Measurements from ENCODE around the gene C1orf21. TPM values are rescaled to one million over a fixed set of nuclear protein-coding genes. Genes with fewer than 3 reads are reported as not detected.
A peak's percentile ranks its signal among the peaks of the same experiment; 100 is the strongest.

Gene C1orf21
- polyA plus RNA-seq, 1 of the 3 experiments (the other 2 are of a cell fraction): 4.8 TPM

DNA sequence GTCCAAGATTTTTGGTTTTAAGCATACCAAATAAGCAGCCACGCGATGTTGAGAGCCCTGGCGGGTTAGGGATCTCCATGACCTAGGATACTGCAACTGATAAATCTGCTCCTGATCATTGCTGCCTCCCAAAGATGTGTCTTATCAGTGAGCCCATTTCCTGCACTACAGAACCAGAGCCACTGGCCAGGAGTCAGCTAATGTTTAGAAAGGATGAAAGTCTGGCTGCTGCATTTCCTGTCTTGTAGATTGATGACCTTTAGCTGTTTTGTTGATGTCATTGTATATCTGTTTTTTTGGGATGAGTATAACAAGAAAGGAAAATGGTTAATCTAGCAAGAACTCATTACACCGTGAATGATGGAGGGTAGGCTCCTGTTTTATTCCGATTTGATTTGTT is 74.5 kb downstream of the C1orf21 start:
- ChIA-PET POLR2A (no interaction called here), CTCF (interaction anchor here (0.6 to 1.4 kb wide), 2 partner anchors 8 to 64 kb away, joined by 3 read pairs; no protein-coding TSS in a partner anchor)
- no peak overlapping the region for H3K4me2 ChIP-seq
- no peaks in the 10 kb centered on the region for H3K36me3 ChIP-seq (replicated peaks in 1 of 2; ENCODE audit: control insufficient read depth in 1 of 2, insufficient read depth in 2 of 2, low read length in 1 of 2)
- DNase-seq: peak; percentile 43
- no peaks in the 10 kb centered on the region for H3K9me3 ChIP-seq
- H3K27ac ChIP-seq (ENCODE audit: low read depth in 2 of 2, low read length in 1 of 2): peak overlapping the region; percentile 25 to 96; a peak in 3 of 4 replicates
- no peaks in the 10 kb centered on the region for H4K20me1 ChIP-seq (ENCODE audit: insufficient read depth)
- peaks cover 4 to 27% of the 10 kb centered on the region in 2 experiments; a peak in 2 of 4 replicates for H3K4me1 ChIP-seq (ENCODE audit: control insufficient read depth in 1 of 2, insufficient read depth in 2 of 2, low read depth in 1 of 2, low read length in 1 of 2)
- no peak overlapping the region for H2AFZ ChIP-seq (ENCODE audit: low read depth)
- no peak overlapping the region for H3K9ac ChIP-seq
- no peak for TF ChIP-seq FOSL2 (IDR thresholded peaks at IDR 0.05; ENCODE audit: borderline replicate concordance, low read depth)
- TF ChIP-seq EP300 (IDR thresholded peaks at IDR 0.05; ENCODE audit: borderline replicate concordance in 1 of 2, low read depth in 1 of 2, low read length in 1 of 2): peak in 1 of 2 experiments; percentile 90; a peak in 2 of 4 replicates
- no peak for TF ChIP-seq SIN3A (IDR thresholded peaks at IDR 0.05; ENCODE audit: borderline replicate concordance, low read depth, low read length)
- peak; percentile 48; the same call in 1 of the 2 replicates for TF ChIP-seq TCF12 (IDR thresholded peaks at IDR 0.05)
- TF ChIP-seq GATA2 (CRISPR knock-in tag; IDR thresholded peaks at IDR 0.05): peak; percentile 82
- 0 out of 2 replicates have a peak, but pooled peaks have one; percentile 11 for TF ChIP-seq RAD21 (IDR thresholded peaks at IDR 0.05; ENCODE audit: low read length)
- no peak for TF ChIP-seq NRF1 (IDR thresholded peaks at IDR 0.05; ENCODE audit: low read depth, low read length)
- TF ChIP-seq, protein P1, sequence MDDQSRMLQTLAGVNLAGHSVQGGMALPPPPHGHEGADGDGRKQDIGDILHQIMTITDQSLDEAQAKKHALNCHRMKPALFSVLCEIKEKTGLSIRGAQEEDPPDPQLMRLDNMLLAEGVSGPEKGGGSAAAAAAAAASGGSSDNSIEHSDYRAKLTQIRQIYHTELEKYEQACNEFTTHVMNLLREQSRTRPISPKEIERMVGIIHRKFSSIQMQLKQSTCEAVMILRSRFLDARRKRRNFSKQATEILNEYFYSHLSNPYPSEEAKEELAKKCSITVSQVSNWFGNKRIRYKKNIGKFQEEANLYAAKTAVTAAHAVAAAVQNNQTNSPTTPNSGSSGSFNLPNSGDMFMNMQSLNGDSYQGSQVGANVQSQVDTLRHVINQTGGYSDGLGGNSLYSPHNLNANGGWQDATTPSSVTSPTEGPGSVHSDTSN (IDR thresholded peaks at IDR 0.05): no peak
- peak; percentile 49; the same call in 1 of the 2 replicates for TF ChIP-seq RCOR1 (IDR thresholded peaks at IDR 0.05; ENCODE audit: low read length)
- no peaks in the 10 kb centered on the region for H3K79me2 ChIP-seq (ENCODE audit: insufficient read depth)
- WGBS (ENCODE audit: low lambda C conversion rate): 52% methylated on average over 5 of the region's 5 CpGs
- H3K4me3 ChIP-seq (ENCODE audit: low read depth in 2 of 2, low read length in 1 of 2): no peak overlapping the region
- H3K9me2 ChIP-seq: no peaks in the 10 kb centered on the region
- no peaks in the 10 kb centered on the region for H3F3A ChIP-seq (replicated peaks; ENCODE audit: insufficient read depth)
- H3K27me3 ChIP-seq (ENCODE audit: insufficient read depth): no peaks in the 10 kb centered on the region

DNA sequence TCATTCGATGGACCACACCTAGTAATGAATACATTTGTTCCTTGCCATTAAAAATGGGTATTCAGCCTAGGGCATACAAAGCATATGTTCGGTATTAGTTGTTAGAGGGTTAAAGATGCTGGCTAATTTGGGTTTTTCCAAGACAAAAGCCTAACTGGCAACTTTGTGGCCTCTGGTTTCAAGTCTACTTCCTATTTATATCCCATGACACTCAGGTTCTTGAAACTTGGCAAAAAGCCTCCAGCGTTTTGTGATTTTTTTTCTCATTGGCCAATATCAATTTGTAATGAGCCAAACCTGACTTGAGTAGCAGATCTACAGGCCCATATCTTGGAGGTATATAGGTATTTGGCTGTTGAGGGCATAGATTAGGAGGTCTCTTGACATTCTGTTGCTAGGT is 75.3 kb downstream of the C1orf21 start:
- Histone ChIP-seq H3K9ac (no peak overlapping the region), H3K9me2 (no peaks in the 10 kb centered on the region), H3K36me3 (replicated peaks in 1 of 2; ENCODE audit: control insufficient read depth in 1 of 2, insufficient read depth in 2 of 2, low read length in 1 of 2) (no peaks in the 10 kb centered on the region), H3K4me2 (no peak overlapping the region), H3F3A (replicated peaks; ENCODE audit: insufficient read depth) (no peaks in the 10 kb centered on the region), H2AFZ (ENCODE audit: low read depth) (no peak overlapping the region), H4K20me1 (ENCODE audit: insufficient read depth) (no peaks in the 10 kb centered on the region), H3K9me3 (no peaks in the 10 kb centered on the region), H3K4me3 (ENCODE audit: low read depth in 2 of 2, low read length in 1 of 2) (no peak overlapping the region), H3K27me3 (ENCODE audit: insufficient read depth) (no peaks in the 10 kb centered on the region), H3K79me2 (ENCODE audit: insufficient read depth) (no peaks in the 10 kb centered on the region), H3K27ac (ENCODE audit: low read depth in 2 of 2, low read length in 1 of 2) (peak overlapping the region; percentile 25 to 96; a peak in 3 of 4 replicates), H3K4me1 (ENCODE audit: control insufficient read depth in 1 of 2, insufficient read depth in 2 of 2, low read depth in 1 of 2, low read length in 1 of 2) (peaks cover 4 to 22% of the 10 kb centered on the region in 2 experiments; a peak in 2 of 4 replicates)
- ChIA-PET POLR2A (no interaction called here), CTCF (no interaction called here)
- DNase-seq: peak; percentile 5
- WGBS (ENCODE audit: low lambda C conversion rate): 65% methylated on average over 3 of the region's 3 CpGs
- TF ChIP-seq GATA2 (CRISPR knock-in tag; IDR thresholded peaks at IDR 0.05) (no peak), NRF1 (IDR thresholded peaks at IDR 0.05; ENCODE audit: low read depth, low read length) (no peak)

DNA sequence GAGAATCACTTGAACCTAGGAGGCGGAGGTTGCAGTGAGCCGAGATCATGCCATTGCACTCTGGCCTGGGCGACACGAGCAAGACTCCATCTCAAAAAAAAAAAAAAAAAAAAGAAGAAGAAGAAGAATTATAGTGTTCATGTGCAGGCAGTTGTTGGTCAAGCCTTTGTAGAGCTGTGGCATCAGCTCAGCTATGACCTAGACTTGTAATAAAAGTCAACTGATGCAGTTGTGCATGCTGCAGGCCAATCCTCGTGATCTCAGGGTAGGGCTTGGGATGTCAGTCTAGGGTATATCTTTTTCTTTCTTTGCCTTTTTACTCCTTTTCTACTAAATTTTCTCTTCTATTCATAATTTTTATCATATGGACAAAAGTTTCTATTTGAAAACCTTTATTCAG is 76.2 kb downstream of the C1orf21 start:
- no peaks in the 10 kb centered on the region for H3K9me2 ChIP-seq
- no peak overlapping the region for H2AFZ ChIP-seq (ENCODE audit: low read depth)
- no peaks in the 10 kb centered on the region for H3K79me2 ChIP-seq (ENCODE audit: insufficient read depth)
- no peak overlapping the region for H3K4me2 ChIP-seq
- no peaks in the 10 kb centered on the region for H3K9me3 ChIP-seq
- H3K27ac ChIP-seq (ENCODE audit: low read depth in 2 of 2, low read length in 1 of 2): no peak overlapping the region; a peak in 1 of 4 replicates
- no peak overlapping the region for H3K4me3 ChIP-seq (ENCODE audit: low read depth in 2 of 2, low read length in 1 of 2)
- no peaks in the 10 kb centered on the region for H3K27me3 ChIP-seq (ENCODE audit: insufficient read depth)
- CTCF ChIA-PET: no interaction called here
- TF ChIP-seq TAF1 (IDR thresholded peaks at IDR 0.05; ENCODE audit: borderline replicate concordance, low read depth, low read length): no peak
- 93% methylated on average over 5 of the region's 5 CpGs for WGBS (ENCODE audit: low lambda C conversion rate)
- no peak for DNase-seq
- POLR2A ChIA-PET: no interaction called here
- H4K20me1 ChIP-seq (ENCODE audit: insufficient read depth): no peaks in the 10 kb centered on the region
- H3K4me1 ChIP-seq (ENCODE audit: control insufficient read depth in 1 of 2, insufficient read depth in 2 of 2, low read depth in 1 of 2, low read length in 1 of 2): peaks cover under 1 to 21% of the 10 kb centered on the region in 2 experiments; a peak in 2 of 4 replicates
- H3K36me3 ChIP-seq (replicated peaks in 1 of 2; ENCODE audit: control insufficient read depth in 1 of 2, insufficient read depth in 2 of 2, low read length in 1 of 2): no peaks in the 10 kb centered on the region
- no peak overlapping the region for H3K9ac ChIP-seq
- H3F3A ChIP-seq (replicated peaks; ENCODE audit: insufficient read depth): no peaks in the 10 kb centered on the region

All from SK-N-SH (cell line).